ENCODE results near the gene PLEKHH2. TPM values are rescaled to one million over a fixed set of nuclear protein-coding genes. Genes with fewer than 3 reads are reported as not detected.

Gene PLEKHH2
- total RNA-seq, 1 donor from 2014 or later = 1.5 TPM

DNA sequence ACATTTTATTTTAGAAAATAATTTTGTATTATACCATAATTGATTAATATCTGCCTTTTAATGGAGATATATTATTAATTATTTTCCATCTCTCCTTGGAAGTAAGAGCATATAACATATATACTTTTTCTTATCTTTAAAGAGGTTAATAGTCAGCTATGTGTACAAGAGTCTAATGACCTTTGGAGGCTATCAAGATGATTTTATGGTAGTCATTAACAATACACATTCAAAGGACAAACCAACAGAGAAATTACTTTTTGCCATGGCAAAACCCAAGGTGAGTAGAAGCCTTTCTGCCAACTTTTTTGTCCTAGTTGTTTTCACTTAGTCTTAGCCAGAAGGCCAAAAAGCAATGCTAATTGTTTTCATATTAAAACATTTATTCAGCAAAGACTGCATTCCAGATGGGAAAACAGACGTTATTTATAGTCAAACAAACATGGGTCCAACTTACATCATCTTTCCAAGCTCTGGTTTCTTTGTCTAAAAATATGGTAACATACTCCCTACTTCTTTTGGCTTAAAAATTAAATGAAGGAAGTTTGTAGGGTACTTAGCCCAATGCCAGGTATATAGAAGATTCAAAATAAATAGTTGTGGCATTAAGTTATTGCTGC lies 127.1 kb downstream of the PLEKHH2 start:
- DNase-seq = no peak

DNA sequence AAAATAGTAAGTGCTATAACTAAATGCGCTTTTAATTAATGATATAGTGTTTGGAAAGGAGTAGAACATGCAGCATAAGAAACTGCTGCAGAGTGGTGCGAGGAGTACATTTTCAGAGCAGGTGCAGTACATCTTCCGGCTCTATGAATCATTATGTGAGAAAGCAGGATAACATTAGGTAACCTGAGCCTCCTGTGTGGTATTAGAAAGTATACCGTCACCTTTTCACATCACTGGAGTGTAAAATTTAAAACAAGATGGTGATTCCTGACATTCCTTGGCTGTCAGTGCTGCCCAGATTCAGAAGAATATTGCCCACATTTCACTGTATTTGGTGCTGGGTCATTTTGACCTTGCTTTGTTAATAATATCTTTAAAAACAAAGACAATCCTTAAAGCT lies 128.9 kb downstream of the PLEKHH2 start:
- DNase-seq = no peak

DNA sequence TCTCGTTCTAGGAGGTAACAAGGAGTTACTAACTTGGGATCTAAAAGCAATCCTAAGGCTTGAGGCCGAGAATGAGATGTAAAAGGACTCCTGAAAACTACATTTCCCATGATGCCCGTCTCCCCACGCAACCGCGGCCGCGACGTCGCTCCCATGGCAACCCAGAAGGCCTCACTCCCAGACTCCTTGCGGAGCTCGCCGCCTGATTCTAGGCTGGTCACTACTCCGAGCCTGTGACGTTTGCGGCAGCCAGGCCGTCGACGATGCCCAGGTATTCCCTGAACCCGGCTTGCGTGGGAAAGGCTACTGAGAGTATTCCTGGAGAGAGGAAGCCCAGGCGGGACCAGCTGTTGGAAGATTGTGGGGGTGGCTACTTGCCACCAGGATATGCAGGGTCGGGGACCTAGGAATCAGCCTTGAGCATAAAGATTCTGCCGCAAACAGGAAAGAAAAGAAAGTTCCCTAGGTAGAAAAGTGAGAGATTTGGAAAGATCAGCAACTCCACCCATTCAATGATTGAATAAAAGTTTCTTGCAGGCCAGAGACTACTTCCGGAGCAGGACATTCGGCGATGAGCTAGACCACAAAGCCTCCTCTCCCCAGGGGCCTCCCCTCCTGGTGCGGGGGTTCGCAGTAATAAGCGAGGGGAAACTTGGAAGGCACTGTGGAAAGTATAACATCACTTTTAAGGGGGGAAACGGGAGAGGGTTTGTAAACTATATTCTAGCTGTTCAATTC lies 137.0 kb downstream of the PLEKHH2 start, which contains the start of gene DYNC2LI1:
TSS of gene DYNC2LI1 (plus strand) at position 164 of the 738 bp plus-strand sequence. CDS start at position 264, 100 bp downstream.
- DNase-seq = peak; percentile 95

DNA sequence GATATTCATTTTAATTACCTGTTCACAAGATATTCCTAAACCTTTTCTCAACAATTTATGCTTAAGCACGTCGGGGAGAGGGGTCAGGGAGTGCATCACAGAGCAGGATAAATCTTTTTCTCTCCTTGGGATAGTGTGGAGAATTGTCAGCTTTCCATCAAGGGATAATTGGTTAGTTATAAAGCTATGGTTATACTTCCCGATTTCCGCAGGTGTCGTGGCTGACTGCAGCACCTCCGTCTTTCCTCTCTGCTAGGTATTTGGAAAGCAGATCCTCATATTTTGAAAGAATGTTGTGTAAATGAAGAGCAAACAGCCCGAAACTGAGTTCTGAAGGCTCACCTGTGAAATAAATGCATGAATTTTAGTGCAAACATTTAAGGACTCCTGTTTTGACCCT lies 137.6 kb downstream of the PLEKHH2 start:
- no peak for DNase-seq

DNA sequence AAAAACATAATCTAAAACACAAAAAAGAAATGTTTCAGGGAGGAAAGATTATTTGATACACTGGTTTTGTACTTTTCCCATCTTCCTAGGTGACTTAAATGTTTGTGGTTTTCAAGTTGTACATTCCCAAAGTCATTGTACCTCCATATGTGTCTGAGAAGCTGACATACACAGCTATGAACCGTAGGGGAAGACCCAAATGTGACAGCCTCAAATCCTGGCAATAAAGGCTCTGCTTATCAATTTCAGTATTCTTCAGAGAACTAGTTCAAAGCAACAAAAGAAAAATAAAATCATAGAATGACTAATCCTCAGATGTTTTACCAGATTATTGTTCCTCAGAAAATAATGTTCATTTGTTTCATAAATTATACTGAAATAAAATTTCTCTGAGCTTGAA lies 139.3 kb downstream of the PLEKHH2 start:
- DNase-seq = no peak

DNA sequence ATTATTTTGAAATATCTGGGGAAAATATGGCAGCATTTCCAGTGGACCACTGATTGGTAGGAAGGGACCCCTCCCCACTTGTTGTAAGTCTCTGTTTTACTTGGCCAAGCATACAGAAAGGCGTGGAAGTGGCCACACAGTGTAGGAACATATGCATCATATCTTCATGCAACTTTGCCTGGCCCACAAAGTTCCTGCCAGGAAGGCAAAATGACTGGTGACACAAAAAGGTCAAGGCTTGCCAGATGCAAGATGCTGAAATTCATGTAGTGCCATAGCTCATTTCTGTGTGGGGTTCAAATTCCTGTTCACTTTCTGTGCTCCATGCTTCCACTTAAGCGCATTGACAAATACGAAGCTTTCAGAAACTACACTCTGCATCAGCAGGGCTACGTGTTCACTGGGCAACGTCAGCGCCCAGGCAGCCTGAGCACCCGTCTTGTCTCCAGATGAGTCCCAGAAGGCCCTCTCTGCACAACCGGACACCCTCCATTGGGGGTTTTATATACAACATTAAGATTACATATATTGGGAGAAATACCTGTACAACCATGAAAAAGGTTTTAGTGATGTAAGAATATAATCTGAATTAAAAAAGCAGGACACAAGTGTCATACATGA lies 140.4 kb downstream of the PLEKHH2 start:
- DNase-seq = no peak

DNA sequence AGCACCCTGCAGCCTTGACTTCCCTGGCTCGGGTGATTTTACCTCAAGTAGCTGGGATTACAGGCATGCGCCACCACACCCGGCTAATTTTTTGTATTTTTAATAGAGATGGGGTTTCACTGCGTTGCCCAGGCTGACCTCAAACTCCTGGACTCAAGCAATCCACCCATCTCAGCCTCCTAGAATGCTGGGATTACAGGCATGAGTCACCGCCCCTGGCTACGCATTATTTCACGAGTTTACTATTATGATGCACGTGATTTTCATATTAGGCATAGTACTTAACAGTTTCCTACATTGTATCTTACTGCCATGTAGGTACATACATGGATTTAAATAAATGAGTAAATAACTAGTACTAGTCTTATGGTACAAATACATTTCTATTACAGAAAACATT lies 141.2 kb downstream of the PLEKHH2 start:
- DNase-seq = no peak

DNA sequence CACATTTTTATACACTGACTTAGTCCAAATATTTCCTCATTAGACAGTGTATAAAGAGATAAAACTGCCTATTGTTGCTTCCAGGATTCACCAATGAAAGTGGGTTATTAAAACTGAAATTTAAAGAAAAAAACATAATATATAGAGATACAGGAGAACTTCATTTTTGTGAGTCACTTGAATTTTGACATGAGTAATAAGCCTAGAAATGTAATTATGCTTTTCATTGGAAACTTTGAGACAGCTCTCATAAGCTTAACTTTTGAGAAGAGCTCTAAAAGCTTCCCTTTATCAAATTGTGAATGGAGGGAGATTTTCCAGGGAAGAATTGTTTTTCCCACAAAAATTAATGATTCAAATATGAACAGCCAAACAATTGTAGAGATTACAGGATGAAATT lies 150.8 kb downstream of the PLEKHH2 start:
- no peak for DNase-seq

DNA sequence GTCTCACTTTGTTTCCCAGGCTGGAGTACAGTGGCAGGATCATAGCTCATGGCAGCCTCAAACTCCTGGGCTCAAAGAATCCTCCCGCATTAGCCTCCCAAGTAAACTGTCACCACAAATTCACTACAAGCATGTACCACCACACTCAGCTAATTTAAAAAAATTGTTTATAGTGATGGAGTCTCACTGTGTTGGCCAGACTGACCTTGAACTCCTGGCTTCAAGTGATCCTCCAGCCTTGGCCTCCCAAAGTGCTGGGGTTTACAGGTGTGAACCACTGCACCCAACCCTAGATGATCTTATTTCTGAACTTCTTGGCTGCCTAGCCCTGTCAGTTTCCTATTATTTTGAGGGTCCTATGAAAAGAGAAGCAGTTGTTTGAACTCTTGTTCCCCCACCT lies 151.6 kb downstream of the PLEKHH2 start:
- DNase-seq = no peak

DNA sequence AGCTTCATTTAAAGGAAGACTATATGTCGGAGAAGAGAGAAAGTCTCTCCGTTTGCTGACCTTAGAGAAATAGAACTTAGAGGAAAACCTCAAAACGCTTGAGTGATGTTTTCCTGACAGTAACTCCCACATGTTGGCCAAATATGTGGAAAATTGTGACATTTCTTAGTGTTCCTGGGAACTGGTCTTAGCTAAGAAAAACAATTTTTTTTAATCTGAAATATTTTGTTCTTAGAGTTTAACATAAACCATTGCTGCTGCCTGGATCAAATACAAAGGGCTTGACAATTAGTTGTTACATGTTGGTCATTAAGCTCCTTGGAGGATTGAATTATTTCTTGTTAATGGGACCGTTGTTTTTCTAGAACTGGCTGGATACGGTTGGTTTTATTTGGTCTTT lies 153.1 kb downstream of the PLEKHH2 start:
- DNase-seq = no peak

DNA sequence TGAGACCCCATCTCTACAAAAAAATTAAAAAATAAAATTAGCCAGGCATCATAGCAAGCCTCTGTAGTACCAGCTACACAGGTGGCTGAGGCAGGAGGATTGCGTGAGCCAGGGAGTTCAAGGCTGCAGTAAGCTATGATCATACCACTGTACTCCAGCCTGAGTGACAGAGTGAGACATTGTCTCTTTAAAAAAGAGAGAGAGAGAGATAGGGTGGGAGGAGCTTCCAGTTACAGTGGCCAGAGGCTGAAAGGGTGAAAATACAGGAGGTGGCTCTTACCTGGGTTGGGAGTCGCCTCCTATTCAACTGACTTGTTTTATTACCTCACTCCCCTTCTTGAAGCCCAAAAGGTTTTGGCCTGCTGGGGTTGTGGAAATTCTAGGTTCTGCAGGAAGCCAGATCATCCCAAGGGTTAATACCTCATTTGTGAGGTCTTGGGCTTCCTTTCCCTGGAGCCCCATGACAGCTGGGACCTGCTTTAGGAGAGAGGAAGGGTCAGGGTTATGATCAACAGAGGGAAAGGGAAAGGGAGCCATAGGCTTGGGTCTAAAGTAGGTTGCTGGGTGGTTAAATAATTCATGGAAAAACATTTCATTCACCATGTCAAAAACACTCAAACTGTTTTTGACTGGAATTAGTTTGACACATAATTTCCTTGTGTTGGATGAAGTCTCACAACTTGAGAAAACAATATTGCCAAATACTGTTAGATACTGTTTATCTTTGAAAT lies 154.1 kb downstream of the PLEKHH2 start:
- no peak for DNase-seq

DNA sequence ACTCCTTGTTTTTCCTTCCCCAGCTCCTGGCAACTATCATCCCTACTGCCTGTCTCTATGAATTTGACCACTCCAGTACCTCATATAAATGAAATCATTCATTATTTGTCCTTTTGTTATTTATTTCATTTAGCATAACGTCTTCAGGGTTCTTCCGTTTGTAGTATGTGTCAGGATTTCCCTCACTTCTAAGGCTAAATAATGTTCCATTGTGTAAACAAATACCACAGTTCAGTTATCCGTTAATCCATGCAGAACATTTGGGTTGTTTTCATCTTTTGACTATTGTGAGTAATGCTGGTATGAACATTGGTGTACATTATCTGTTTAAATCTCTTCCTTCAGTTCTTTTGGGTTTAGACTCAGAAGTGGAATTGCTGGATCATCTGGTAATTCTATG lies 155.6 kb downstream of the PLEKHH2 start:
- no peak for DNase-seq

DNA sequence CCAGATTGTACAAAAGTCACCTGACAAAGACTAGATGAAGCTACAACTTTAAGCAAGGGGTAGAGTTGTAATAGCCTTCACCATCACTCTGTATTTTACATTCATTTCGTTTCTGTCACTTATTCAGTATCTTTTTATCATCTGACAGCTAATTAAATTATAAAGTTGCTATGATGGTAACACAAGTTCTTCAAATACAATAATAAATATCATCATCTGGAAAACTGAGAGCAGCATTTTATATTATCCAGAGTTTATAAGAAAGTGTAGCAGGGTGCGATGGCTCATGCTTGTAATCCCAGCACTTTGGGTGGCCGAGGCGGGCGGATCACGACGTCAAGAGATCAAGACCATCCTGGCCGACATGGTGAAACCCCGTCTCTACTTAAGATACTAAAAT lies 157.9 kb downstream of the PLEKHH2 start:
- DNase-seq = no peak

DNA sequence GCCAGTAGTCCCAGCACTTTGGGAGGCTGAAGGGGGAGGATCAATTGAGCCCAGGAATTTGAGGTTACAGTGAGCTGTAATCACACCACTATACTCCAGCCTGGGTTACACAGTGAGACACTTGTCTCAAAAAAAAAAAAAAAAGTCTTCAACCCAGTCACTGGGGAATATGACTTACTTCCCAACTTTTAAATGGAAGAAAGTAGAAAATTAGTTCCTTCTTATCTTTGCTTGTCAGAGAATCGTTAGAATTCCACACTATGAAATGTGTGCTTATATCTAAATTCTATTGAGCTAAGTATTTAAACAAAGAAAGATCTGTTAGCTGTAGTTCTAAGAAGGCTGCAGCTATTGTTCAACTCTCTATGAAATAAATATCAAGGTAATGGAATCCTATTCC lies 159.1 kb downstream of the PLEKHH2 start:
- no peak for DNase-seq

DNA sequence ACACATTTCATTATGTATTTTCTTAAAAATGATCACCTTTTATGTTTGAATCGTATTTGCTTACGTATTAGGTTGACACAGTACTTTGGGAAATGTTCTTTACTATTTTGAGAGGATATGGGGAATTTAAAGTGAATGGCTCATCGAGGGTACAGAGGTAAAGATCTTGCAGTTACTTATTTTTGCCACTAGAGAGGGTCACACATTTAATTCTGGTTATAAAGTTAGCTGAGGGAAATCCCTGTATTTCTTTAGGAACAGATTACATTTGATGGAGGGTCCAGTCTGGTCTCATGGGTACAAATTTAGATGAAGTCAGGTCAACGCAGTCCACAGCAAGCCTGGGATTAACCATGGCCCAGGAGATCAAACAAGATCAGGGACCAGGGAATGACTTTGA lies 161.2 kb downstream of the PLEKHH2 start:
- peak; percentile 5 for DNase-seq

DNA sequence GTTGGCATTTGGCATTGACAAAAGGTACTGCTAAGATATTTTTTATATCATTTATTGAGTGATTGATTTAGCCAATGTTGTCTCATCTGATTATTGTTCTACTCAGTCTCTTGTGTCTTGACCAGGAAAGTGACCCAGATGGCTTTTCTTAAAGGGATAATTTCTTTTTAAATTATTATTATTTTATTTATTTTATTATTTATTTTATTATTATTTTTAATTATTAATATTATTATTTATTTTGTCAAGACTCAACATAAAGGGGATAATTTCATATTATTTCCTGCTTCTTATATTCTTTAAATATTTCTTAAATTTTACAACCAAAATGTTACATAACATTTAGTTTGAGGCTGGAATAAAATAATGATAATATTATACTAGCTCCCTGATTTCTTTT lies 163.8 kb downstream of the PLEKHH2 start:
- no peak for DNase-seq

DNA sequence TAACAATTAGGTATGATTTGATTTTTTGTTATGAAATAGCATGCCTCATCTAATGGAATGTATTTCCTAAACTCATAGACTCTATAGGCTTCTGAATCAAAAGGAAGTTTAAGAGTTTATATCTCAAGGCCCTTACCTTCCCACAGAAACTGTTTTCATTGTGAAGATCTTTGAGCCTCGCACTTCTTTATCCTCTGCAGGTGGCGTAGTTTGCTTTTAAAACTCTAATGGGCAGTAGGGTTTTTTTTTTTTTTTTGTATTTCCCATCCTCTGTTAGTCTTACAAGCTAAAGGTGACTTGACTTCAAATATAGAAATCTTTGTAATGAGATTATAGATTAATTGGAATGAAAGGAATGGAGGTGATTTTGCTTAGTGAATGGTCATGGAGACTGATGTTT lies 165.1 kb downstream of the PLEKHH2 start:
- no peak for DNase-seq

DNA sequence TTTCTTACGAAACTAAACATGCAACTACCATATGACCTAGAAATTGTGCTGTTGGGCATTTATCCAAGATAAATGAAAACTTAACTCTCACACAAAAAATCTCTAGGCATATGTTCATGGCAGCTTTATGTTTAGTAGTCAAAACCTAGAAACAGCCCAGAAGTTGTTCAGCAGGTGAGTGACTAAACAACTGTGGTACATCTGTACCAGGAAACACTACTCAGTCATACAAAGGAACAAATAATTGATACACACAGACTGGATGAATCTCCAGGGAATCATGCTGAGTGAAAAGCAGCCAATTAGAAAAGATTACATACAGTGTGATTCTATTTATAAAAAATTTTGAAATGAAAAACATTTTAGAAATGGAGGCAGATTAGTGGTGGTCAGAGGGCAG lies 166.1 kb downstream of the PLEKHH2 start:
- DNase-seq = no peak

DNA sequence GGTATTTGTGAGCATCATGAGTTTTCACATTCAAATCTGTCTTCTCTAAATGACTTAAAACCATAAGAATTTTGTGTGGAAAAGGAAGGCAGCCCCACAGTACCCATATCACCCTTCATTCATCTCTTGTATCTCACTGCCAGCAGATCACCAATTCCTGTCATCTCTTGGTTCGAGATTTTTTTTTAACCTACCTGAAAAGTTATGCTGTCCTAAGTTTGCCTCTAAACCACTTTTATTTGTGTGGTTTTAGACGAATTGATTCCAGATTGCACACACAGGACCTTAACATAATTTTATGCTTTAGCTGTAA lies 169.6 kb downstream of the PLEKHH2 start:
- DNase-seq = no peak

DNA sequence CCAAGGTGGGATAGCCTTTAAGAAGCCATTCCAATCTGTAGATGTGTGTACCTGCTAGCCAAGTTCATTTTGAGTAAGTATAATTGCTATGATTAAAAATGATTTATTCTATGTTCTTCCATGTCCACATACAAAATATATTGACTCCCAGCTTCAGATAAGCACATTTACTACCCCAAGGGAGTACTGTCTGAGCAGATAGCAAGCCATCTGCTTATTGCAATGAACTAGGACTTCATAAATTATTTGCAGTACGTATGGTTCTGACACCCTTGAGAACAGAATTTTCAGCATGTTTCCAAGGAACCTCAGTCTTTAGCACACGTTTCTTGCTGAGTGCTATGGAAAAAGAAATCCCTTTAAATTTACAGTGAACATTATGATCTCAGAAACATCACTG lies 173.4 kb downstream of the PLEKHH2 start:
- no peak for DNase-seq

DNA sequence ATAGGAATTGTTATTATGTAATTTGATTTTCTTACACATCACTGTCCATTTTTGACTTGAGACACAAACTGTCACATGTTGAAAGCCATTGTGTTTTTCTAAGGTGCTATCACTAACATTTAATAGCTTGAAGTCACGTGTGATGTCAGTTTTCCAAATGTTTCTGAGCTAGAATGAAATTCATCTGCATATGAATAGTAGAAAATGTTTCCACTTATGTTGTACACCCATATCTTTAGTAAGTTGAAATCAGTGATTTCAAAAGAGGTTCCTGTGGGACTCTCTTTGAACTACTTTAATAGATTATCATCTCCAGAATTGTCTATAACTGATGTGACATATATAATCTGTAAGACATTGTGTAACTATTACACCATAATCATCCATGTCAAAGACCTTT lies 173.8 kb downstream of the PLEKHH2 start:
- no peak for DNase-seq

DNA sequence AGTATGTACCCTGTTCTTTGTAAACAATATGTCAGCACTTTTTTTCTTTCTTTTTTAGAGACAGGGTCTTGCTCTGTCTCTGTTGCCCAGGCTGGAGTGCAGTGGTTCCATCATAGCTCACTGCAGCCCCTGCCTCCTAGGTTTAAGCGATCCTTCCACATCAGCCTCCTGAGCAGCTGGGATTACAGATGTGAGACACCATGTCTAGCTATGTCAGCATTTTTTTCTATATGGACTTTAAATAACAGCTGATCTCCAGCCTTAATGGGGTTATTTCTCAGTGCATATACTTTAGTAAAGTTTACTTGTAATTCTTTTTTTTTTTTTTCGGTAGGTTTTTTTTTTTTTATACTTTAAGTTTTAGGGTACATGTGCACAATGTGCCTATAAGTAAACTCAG lies 174.9 kb downstream of the PLEKHH2 start:
- DNase-seq = no peak

DNA sequence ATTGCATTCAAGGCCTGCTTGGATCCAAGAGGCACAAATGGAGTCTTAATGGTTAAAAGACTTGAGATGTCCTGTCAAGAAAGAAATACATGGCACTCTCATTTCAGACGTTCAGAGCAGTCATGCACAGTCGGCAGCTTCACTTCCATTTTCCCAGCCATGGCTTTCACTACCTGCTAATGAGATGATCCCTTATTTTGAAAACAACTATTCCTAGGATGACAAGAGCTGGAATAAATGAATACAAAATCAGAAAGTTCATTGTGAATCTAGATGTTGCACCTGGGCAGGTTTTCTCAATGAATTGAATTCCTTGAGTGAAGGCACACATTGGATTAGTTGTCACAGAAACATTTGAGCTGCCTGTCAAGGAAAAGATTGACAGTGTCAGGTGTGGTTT lies 175.9 kb downstream of the PLEKHH2 start:
- no peak for DNase-seq

DNA sequence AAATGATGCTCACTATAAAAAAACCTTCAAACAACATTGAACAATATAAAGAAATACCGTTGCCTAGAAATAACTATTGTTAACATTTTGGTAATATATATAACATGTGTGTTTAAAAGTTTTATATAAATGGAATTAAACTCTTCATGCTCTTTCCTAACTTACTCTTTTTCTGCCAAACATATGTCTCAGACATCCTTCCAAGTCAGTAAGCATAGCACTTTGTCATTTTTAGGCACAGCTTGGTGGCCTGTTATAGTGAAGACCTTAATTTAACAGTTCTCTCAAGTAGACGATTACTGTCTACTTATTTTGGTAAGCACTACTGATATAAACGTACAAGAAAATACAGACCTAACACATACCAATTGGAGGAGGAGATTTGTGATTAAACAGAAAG lies 177.7 kb downstream of the PLEKHH2 start:
- DNase-seq = no peak

All from dermis blood vessel endothelial cell (primary cell).